K562 treated with DMSO at 1 percent for 12 hours (cell line): ENCODE measurements around the gene TMEM138. TPM values are rescaled to one million over a fixed set of nuclear protein-coding genes. Genes with fewer than 3 reads are reported as not detected.

Experiments used
- total RNA-seq: library from RNA; unstranded; fragments of 300-600 nt; gene quantifications from 2 replicates; pipeline ENCODE4 v1.2.3, GENCODE V29; 2022; ENCODE audit not compliant: insufficient read depth

The TMEM138 gene
- 25.5 and 31.9 TPM in 2 replicates for total RNA-seq

GRCh38 chr11:61361741-61362541 lies at the start of gene TMEM138, which contains the start of gene CYB561A3:
TMEM138 (plus strand) TSS chr11:61362374; CDS start chr11:61364391, 2,017 bp downstream.
CYB561A3 (minus strand) TSS chr11:61361882; CDS start chr11:61356713, 5,169 bp downstream.

GRCh38 chr11:61332797-61333549 lies 29.2 kb upstream of the TMEM138 start, which contains the start of the genes DDB1 and TKFC:
DDB1 (minus strand) TSS chr11:61333105; CDS start chr11:61332968, 137 bp downstream.
TKFC (plus strand) TSS chr11:61333228; CDS start chr11:61334729, 1,501 bp downstream.

Other genes with a start within 250 kb of the TMEM138 start
- 16.5 and 22.7 TPM in 2 replicates for gene VPS37C, start 200.9 kb upstream of the TMEM138 start, total RNA-seq
- not detected in 2 replicates for gene PGA3, start 158.9 kb upstream of the TMEM138 start, total RNA-seq
- gene PGA4, start 140.0 kb upstream of the TMEM138 start, total RNA-seq: not detected in 2 replicates
- not detected in 2 replicates for gene PGA5, start 121.2 kb upstream of the TMEM138 start, total RNA-seq
- gene VWCE, start 67.1 kb upstream of the TMEM138 start, total RNA-seq: 1.9 and 2.8 TPM in 2 replicates
- gene DDB1, start 29.3 kb upstream of the TMEM138 start, total RNA-seq: 116 and 164 TPM in 2 replicates
- 18.6 and 23.8 TPM in 2 replicates for gene TKFC, start 29.1 kb upstream of the TMEM138 start, total RNA-seq
- gene CYB561A3, start 492 bp upstream of the TMEM138 start, total RNA-seq: 69.1 and 92.4 TPM in 2 replicates
- 6.9 and 8.2 TPM in 2 replicates for gene TMEM216, start 30.2 kb downstream of the TMEM138 start, total RNA-seq
- gene CPSF7, start 67.6 kb downstream of the TMEM138 start, total RNA-seq: 26.9 and 72.1 TPM in 2 replicates
- 48.0 and 53.6 TPM in 2 replicates for gene SDHAF2, start 67.8 kb downstream of the TMEM138 start, total RNA-seq
- not detected in 2 replicates for gene LRRC10B, start 146.4 kb downstream of the TMEM138 start, total RNA-seq
- 0.16 TPM in 1 of 2 replicates, not detected in the other for gene SYT7, start 218.7 kb downstream of the TMEM138 start, total RNA-seq